Activated T-helper 2 cell treated with anti-CD3 and anti-CD28 coated beads, Interferon-gamma antibody, Interleukin-2, Interleukin-4, amounts not matched to agents 10 μg/mL and 5 μg/mL and 100 μg/mL, durations not matched to agents 14 hours and 24 hours and 36 hours (primary cell): ENCODE data around the gene NGEF. TPM values are rescaled to one million over a fixed set of nuclear protein-coding genes. Genes with fewer than 3 reads are reported as not detected.

ENCODE experiments used
- DNase-seq: peaks from one replicate; pipeline ENCODE4 v3.0.0; 2021; ENCODE audit warnings: low spot score
- H3K27ac Mint-ChIP-seq: one replicate; pipeline ENCODE4 v1.8.0; 2021; ENCODE audit warnings: mixed read lengths
- H3K27me3 Mint-ChIP-seq: one replicate; pipeline ENCODE4 v1.8.0; 2021; ENCODE audit warnings: low read depth, mixed read lengths
- H3K36me3 Mint-ChIP-seq: one replicate; pipeline ENCODE4 v1.8.0; 2021; ENCODE audit warnings: low read depth, mixed read lengths
- H3K4me1 Mint-ChIP-seq: one replicate; pipeline ENCODE4 v1.8.0; 2021; ENCODE audit warnings: low read depth, mixed read lengths
- H3K4me3 Mint-ChIP-seq: one replicate; pipeline ENCODE4 v1.8.0; 2021; ENCODE audit warnings: low read depth, mild to moderate bottlenecking, moderate library complexity, mixed read lengths
- H3K9me3 Mint-ChIP-seq: one replicate; pipeline ENCODE4 v1.8.0; 2021; ENCODE audit warnings: mixed read lengths
- intact Hi-C: fragments of 100-400 bp; cut with micrococcal nuclease; formaldehyde crosslinking; loops from one replicate; pipeline ENCODE4 v1.15.1; 2023
- total RNA-seq: library from RNA; stranded (reverse); gene quantifications from 2 replicates; pipeline ENCODE4 v1.2.3, GENCODE V29; 2022

Gene NGEF
- total RNA-seq, 1 donor from 2014 or later = 2.5 TPM

GRCh38 chr2:233010569-233011267 lies 2.3 kb downstream of the NGEF start:
- H3K4me1 Mint-ChIP-seq = no peaks in the 10 kb centered on the region
- H3K36me3 Mint-ChIP-seq = no peaks in the 10 kb centered on the region
- no peak for DNase-seq
- intact Hi-C loops = no loop called here
- no peak overlapping the region for H3K4me3 Mint-ChIP-seq
- H3K27ac Mint-ChIP-seq = no peak overlapping the region
- peaks cover 4% of the 10 kb centered on the region for H3K9me3 Mint-ChIP-seq
- H3K27me3 Mint-ChIP-seq = peaks cover 8% of the 10 kb centered on the region

GRCh38 chr2:233009661-233010060 lies 3.4 kb downstream of the NGEF start:
- H3K36me3 Mint-ChIP-seq = no peaks in the 10 kb centered on the region
- intact Hi-C loops = no loop called here
- peaks cover 10% of the 10 kb centered on the region for H3K27me3 Mint-ChIP-seq

DNA sequence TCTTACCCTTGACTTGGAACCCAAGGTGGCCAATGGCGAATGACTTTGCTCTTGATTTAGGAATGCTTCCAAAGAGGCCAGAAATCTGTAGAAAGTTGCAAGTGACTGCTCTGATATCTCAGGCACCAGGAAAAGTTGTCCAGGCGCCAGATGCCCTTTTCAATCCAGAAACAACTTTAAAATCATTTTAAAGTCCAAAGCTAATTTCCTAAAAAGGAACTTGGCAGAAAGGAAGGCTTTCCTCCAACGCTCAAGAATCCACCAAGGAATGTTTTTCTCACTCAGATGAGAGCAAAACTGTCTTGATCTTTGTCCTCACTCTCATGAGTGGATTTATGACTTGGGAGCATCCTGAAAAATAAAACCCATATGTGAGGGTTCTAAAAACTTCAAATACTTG lies 5.3 kb downstream of the NGEF start:
- DNase-seq = no peak

More at GRCh38 chr2:233009661-233010060, 3.4 kb downstream of the NGEF start:
- H3K4me3 Mint-ChIP-seq = no peak overlapping the region
- H3K9me3 Mint-ChIP-seq = no peaks in the 10 kb centered on the region
- H3K4me1 Mint-ChIP-seq = no peaks in the 10 kb centered on the region
- no peak for DNase-seq
- no peak overlapping the region for H3K27ac Mint-ChIP-seq

DNA sequence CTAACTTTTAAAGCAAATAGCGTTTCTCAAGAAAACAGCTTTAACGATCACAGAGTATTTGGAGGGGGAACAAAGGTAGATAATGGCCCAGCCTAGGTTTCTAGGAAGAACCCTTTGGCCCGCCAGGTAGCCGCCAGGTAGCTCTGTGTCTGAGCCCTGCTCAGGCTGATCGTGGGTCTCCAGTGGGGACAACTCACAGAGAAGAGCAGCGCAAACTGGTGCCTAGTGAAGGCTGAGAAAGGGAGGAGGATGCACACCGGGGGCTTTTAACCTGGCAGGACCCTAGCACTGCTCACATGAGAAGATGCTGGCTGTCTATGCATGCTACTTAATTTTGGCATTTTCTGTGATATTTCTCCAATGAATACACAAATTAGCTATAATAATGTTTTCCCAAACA lies 5.8 kb downstream of the NGEF start:
- H3K36me3 Mint-ChIP-seq = no peaks in the 10 kb centered on the region
- intact Hi-C loops = no loop called here
- H3K9me3 Mint-ChIP-seq = no peaks in the 10 kb centered on the region
- H3K4me1 Mint-ChIP-seq = no peaks in the 10 kb centered on the region
- no peak overlapping the region for H3K27ac Mint-ChIP-seq
- no peak overlapping the region for H3K4me3 Mint-ChIP-seq
- DNase-seq = no peak
- peaks cover 10% of the 10 kb centered on the region for H3K27me3 Mint-ChIP-seq

More for the DNA sequence above, 5.3 kb downstream of the NGEF start:
- Mint-ChIP-seq H3K36me3 (no peaks in the 10 kb centered on the region), H3K4me1 (no peaks in the 10 kb centered on the region), H3K27ac (no peak overlapping the region), H3K4me3 (no peak overlapping the region), H3K27me3 (peaks cover 10% of the 10 kb centered on the region), H3K9me3 (no peaks in the 10 kb centered on the region)
- intact Hi-C loops = no loop called here

DNA sequence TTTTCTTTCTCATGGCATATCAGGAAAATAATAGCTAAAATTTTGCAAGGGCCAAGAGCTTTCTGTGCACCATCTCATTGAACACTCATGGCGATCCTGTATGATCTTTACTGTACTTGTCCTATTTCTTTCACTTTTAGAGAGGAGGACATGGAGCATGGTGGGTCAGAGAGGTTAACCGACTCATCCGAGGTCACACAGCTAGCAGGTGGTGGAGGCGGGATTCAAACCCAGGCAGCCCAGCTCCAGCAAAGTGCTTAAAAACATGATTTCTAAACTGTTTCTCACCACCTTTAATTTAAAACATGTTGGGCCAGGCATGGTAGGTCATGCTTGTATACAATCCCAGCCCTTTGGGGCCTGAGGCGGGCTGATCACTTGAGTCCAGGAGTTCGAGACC lies 6.4 kb downstream of the NGEF start:
- no peak overlapping the region for H3K27ac Mint-ChIP-seq
- intact Hi-C loops = no loop called here
- H3K9me3 Mint-ChIP-seq = no peaks in the 10 kb centered on the region
- DNase-seq = no peak
- no peak overlapping the region for H3K4me3 Mint-ChIP-seq
- no peaks in the 10 kb centered on the region for H3K36me3 Mint-ChIP-seq
- H3K27me3 Mint-ChIP-seq = peaks cover 10% of the 10 kb centered on the region
- H3K4me1 Mint-ChIP-seq = no peaks in the 10 kb centered on the region

- no peak overlapping the region for H3K4me3 Mint-ChIP-seq
- H3K36me3 Mint-ChIP-seq = no peaks in the 10 kb centered on the region
- no peaks in the 10 kb centered on the region for H3K4me1 Mint-ChIP-seq
- H3K9me3 Mint-ChIP-seq = no peaks in the 10 kb centered on the region
- H3K27me3 Mint-ChIP-seq = peaks cover 10% of the 10 kb centered on the region
- no peak overlapping the region for H3K27ac Mint-ChIP-seq
- intact Hi-C loops = no loop called here
- no peak for DNase-seq
Observed at GRCh38 chr2:233005096-233005495, 8.0 kb downstream of the NGEF start.

DNA sequence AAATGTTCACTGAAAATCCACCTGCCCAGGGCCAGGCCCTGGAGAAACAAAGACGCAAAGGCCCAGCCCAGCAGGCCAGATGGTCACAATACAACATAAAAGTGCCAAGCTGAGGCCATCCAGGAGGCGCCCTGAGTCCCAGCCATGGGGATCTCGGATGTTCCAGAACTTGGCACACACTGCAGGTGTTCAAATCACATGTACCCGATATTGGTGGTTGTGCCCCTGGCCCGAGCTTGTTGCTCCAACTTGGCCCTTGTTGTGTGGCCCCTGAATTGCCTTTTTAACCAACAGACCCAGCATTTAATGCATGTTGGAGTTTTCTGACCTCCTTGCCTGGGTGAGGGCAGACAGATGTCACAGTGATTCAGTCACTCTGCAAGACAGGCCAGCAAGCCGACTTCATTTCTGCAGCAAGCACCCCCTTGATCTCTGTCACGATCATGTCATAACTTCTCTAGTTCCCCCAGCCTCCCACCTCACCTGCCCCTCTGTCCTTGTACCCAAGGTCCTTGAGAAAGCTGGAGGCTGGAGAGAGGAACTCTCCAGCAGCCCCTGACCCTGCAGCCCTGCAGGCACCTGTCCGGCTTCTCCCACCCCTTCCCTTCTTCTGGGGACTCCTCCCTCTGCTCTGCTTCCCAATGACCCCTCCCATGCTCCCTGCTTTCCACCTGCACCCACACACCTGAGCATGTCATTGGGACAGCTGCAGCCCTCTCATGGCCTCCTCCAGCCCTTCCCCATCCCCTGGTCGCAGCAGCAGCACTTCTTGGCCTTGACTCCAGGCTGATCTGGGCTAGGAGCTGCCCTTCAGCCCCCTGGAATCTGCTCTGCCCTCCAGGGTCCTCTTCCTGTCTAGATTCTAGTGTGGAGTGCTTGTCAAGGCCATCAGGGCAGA lies 9.1 kb downstream of the NGEF start:
- Mint-ChIP-seq H3K27ac (no peak overlapping the region), H3K4me3 (no peak overlapping the region), H3K4me1 (no peaks in the 10 kb centered on the region), H3K36me3 (no peaks in the 10 kb centered on the region), H3K27me3 (peaks cover 6% of the 10 kb centered on the region), H3K9me3 (no peaks in the 10 kb centered on the region)
- intact Hi-C loops = no loop called here
- no peak for DNase-seq

DNA sequence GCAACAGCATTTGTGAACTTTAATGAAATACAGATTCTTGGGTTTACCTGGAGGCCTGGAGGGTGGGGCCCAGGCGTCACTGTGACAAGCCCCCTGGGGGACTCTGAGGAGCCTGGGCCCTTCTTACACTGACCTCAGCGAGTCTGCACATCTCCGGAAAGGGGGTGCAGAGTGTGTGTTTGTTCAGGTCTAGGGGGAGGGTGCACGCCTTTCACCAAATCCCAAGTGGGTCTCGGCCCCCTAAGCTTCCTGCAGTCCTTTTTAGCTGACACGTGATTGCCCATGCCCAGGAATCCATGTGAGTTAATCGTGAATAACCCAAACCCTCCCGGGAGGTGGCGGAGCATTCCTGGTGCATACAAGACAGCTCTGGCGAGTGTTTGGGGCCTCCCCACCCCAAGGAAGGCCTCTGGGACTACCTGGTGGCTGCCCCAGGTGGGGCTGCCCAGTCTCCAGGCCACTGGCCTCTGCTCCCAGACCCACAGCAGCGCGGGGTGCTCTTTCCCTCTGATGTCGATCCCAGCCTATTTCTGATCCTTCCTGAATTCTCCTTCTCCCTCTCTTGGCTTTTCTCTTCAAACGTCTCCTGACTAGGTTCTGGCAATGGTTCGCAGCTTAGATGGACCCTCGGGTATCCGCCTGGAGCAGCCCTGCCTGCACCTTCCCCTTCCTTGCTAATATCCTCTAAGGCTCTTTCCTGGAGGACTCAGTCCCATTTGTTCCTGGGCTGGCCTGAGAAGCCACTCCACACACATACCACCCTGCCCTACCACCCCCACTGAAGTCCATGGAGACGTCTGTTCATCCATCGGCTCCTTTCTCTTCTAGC lies 10.0 kb downstream of the NGEF start:
- no peak for DNase-seq
- Mint-ChIP-seq H3K27ac (no peak overlapping the region), H3K9me3 (no peaks in the 10 kb centered on the region), H3K4me3 (no peak overlapping the region), H3K4me1 (no peaks in the 10 kb centered on the region), H3K36me3 (no peaks in the 10 kb centered on the region), H3K27me3 (peaks cover 4% of the 10 kb centered on the region)
- intact Hi-C loops = no loop called here

DNA sequence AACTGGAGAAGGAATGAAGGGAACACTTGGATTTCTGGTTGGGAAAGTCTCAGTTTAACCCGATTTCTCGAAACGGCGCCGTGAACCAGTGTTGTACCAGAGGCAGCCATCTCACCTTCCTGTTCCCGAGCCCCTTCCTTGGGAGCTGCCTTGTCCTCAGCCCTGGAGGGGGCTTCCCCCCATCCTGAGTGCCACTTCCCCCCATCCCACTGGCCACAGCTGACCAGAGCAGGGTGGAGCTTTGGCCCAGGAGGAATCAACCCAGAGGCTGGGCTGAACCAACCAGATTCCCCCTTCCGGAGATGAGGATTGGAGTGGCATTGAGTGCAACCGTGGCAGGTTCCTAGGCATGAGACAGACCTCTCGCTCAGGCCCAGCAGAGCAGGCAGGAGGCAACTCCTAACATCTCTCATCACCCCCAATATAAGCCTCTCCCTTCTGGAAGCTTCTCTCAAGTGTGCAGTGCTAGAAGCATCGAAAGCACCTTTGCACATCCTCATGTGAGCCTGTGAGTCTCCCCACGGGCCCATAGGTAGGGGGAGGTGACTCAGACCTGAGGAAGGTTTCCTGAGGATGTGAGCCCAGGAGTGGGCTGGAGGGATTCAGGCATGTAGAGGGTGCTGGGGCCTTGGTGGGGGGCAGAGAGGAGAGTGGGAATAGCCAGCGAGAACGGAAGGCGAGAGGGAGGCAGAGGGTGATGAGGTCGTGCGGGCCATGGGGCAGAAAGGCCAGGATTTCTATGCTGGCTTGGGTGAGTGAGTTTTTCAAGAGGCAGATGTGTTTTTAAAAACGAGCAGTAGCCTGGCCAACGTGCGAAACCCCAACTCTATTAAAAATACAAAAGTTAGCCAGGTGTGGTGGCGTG lies 11.9 kb downstream of the NGEF start:
- H3K27me3 Mint-ChIP-seq = peaks cover 2% of the 10 kb centered on the region
- DNase-seq = no peak
- H3K4me3 Mint-ChIP-seq = no peak overlapping the region
- no peak overlapping the region for H3K27ac Mint-ChIP-seq
- H3K9me3 Mint-ChIP-seq = no peaks in the 10 kb centered on the region
- intact Hi-C loops = no loop called here
- H3K4me1 Mint-ChIP-seq = no peaks in the 10 kb centered on the region
- no peaks in the 10 kb centered on the region for H3K36me3 Mint-ChIP-seq

GRCh38 chr2:232999354-232999753 lies 13.7 kb downstream of the NGEF start:
- intact Hi-C loops = no loop called here
- Mint-ChIP-seq H3K27me3 (no peaks in the 10 kb centered on the region), H3K4me3 (no peak overlapping the region), H3K27ac (no peak overlapping the region), H3K36me3 (no peaks in the 10 kb centered on the region), H3K9me3 (no peaks in the 10 kb centered on the region), H3K4me1 (no peaks in the 10 kb centered on the region)
- no peak for DNase-seq

- intact Hi-C loops = no loop called here
- Mint-ChIP-seq H3K27ac (no peak overlapping the region), H3K4me1 (no peaks in the 10 kb centered on the region), H3K9me3 (no peaks in the 10 kb centered on the region), H3K27me3 (no peaks in the 10 kb centered on the region), H3K4me3 (no peak overlapping the region), H3K36me3 (no peaks in the 10 kb centered on the region)
- DNase-seq = no peak
Observed at GRCh38 chr2:232998666-232998985, 14.4 kb downstream of the NGEF start.
